Peyer's patch (tissue), 4 donors: ENCODE results near the gene NSG1. TPM values are rescaled to one million over a fixed set of nuclear protein-coding genes. Genes with fewer than 3 reads are reported as not detected.

Experiments used
- DNase-seq, 3 donors: peaks; one replicate each; pipeline ENCODE4 v3.0.0-alpha.2; 2017 to 2019
- H3K27ac ChIP-seq, 4 donors: fragments of 200-600 bp; sonication (generic); one replicate each; pipeline ENCODE4 v1.5.1; 2016 to 2019
- H3K27me3 ChIP-seq, 2 donors: fragments of 200-600 bp; sonication (generic); one replicate each; pipeline ENCODE4 v1.5.1; 2019
- H3K36me3 ChIP-seq, 3 donors: fragments of 200-600 bp; sonication (generic); one replicate each; pipeline ENCODE4 v1.5.1; 2016 to 2019
- H3K4me1 ChIP-seq, 4 donors: fragments of 200-600 bp; sonication (generic); one replicate each; pipeline ENCODE4 v1.5.1; 2016 to 2019
- H3K4me3 ChIP-seq, 4 donors: fragments of 200-600 bp; sonication (generic); 1 replicate in 3 of 4; 2 replicates in 1 of 4; pipeline ENCODE4 v1.5.1; 2016 to 2019; ENCODE audit warnings: mild to moderate bottlenecking in 1 of 4
- H3K9me3 ChIP-seq, 4 donors: fragments of 200-600 bp; sonication (generic); one replicate each; pipeline ENCODE4 v1.5.1; 2016 to 2019; ENCODE audit warnings: mild to moderate bottlenecking in 1 of 4
- POLR2A ChIP-seq, 2 donors: fragments of 450-650 bp; IDR thresholded peaks; one replicate each; pipeline ENCODE4 v1.5.1; 2017; ENCODE audit warnings: antibody characterized with exemption in 2 of 2, mild to moderate bottlenecking in 2 of 2, moderate library complexity in 2 of 2
- total RNA-seq, 4 donors: library from RNA; depleted of rRNA; stranded (reverse); fragments of >200 nt; gene quantifications; one replicate each; pipeline ENCODE4 v1.1.0, GENCODE V29; 2016
- TF ChIP-seq, protein P1 (sequence below), 6 experiments: fragments of 450-650 bp in 4 of 6; fragments of 200-600 bp in 2 of 6; sonication (generic) in 1 of 6; IDR thresholded peaks; one replicate each; pipeline ENCODE4 v1.5.1; 2017 to 2019; ENCODE audit warnings: antibody characterized with exemption in 6 of 6, mild to moderate bottlenecking in 3 of 6, moderate library complexity in 1 of 6

NSG1 gene
- total RNA-seq, 4 donors from 2014 or later: 2.0 to 13.2 (median 3.7) TPM

- DNase-seq: no peak
- no peak overlapping the region for H3K4me3 ChIP-seq
- no peaks in the 10 kb centered on the region for H3K36me3 ChIP-seq
- H3K9me3 ChIP-seq: no peaks in the 10 kb centered on the region
- H3K4me1 ChIP-seq: no peaks in the 10 kb centered on the region
- TF ChIP-seq, protein P1, sequence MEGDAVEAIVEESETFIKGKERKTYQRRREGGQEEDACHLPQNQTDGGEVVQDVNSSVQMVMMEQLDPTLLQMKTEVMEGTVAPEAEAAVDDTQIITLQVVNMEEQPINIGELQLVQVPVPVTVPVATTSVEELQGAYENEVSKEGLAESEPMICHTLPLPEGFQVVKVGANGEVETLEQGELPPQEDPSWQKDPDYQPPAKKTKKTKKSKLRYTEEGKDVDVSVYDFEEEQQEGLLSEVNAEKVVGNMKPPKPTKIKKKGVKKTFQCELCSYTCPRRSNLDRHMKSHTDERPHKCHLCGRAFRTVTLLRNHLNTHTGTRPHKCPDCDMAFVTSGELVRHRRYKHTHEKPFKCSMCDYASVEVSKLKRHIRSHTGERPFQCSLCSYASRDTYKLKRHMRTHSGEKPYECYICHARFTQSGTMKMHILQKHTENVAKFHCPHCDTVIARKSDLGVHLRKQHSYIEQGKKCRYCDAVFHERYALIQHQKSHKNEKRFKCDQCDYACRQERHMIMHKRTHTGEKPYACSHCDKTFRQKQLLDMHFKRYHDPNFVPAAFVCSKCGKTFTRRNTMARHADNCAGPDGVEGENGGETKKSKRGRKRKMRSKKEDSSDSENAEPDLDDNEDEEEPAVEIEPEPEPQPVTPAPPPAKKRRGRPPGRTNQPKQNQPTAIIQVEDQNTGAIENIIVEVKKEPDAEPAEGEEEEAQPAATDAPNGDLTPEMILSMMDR (IDR thresholded peaks at IDR 0.05): no peak
- TF ChIP-seq POLR2A (IDR thresholded peaks at IDR 0.05): no peak
- no peaks in the 10 kb centered on the region for H3K27me3 ChIP-seq
- H3K27ac ChIP-seq: no peak overlapping the region
Measured at GRCh38 chr4:4405358-4405962, 18.6 kb downstream of the NSG1 start.

DNA sequence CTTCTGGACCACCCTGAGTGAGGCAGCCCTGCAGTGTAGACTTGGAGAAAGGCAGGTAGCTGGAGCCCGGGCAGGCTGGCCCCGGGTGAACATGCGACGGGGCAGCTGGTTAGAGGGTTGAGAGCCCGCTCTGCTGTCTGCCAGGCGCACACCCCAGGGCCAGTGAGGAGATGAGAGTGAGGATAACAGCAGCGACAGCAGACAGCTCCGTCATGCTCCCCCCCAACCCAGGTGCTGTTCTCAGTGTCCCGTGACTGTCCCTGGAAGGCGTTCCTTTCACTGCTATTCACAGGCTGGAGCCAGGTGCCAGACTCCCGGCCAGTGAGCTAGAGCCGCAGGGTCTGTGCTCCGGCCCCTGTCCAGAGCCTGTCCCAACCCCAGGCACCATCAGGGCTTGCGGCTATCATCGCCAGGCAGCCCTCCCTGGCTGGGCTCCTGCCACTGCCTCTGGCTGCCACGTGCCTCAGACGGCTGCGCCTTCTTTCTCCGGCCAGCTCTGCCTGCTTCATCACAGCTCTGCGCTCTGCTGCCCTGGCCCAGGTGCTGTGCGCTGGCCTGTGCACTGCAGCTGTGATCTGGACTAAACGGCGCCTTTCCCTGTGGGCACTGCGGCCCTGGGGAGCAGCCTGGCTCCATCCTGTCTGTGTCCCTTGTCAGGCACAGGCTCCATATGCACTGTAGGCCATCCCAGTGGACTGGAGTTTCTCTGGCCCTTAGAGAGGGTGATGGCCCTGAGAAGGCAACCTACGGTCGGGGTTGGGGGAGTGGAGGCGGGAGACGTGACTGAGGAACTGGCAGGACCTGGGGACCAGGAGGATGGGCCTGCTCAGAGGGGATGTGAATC, 19.8 kb downstream of the NSG1 start:
- no peak overlapping the region for H3K4me3 ChIP-seq
- no peaks in the 10 kb centered on the region for H3K9me3 ChIP-seq
- no peaks in the 10 kb centered on the region for H3K4me1 ChIP-seq
- no peak for DNase-seq
- H3K36me3 ChIP-seq: no peaks in the 10 kb centered on the region
- no peak overlapping the region for H3K27ac ChIP-seq
- no peak for TF ChIP-seq POLR2A (IDR thresholded peaks at IDR 0.05)
- TF ChIP-seq, protein P1 (IDR thresholded peaks at IDR 0.05): no peak
- H3K27me3 ChIP-seq: no peaks in the 10 kb centered on the region

DNA sequence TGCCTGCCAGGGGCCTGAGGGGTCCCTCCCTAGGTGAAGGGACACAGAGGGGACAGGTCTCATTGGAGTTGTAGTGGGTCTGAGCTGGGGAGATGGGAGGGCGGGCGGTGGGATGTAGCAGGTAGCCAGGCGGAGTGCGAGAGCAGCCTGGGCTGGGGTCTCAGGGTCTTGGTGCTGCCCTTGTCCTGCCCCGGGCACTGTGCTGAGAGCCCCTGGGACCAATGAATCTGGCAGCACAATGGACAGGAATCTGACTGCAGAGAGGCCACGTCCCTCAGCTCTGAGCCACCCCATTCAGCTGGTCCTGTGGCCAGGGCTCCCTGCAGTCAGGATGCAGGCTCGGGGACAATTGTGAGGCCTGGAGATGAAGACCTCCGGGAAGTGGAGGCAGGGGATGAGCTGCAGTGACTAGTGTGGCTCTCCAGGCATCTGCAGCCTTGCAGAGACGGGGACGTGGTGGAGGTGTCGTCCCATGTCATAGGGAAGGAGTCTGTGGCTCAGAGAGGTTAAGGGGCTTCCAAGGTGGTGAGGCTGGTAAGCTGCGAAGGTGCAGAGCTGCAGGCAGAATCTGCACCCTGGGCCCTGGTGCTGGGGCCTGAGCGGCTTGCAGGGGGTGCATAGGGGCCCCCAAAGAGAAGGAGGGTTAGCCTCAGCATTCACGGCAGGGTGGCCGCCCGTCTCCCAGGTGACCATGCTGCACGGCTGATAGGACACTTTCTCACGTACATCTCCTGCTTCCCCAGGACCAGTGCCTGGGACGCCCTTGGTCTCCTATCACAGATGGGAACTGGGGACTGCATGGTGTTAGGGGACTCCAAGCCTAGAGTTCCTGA, 20.6 kb downstream of the NSG1 start:
- no peaks in the 10 kb centered on the region for H3K36me3 ChIP-seq
- H3K27me3 ChIP-seq: no peaks in the 10 kb centered on the region
- no peak overlapping the region for H3K4me3 ChIP-seq
- H3K4me1 ChIP-seq: no peaks in the 10 kb centered on the region
- TF ChIP-seq, protein P1 (IDR thresholded peaks at IDR 0.05): no peak
- TF ChIP-seq POLR2A (IDR thresholded peaks at IDR 0.05): no peak
- H3K27ac ChIP-seq: no peak overlapping the region
- DNase-seq: no peak
- no peaks in the 10 kb centered on the region for H3K9me3 ChIP-seq

- no peaks in the 10 kb centered on the region for H3K27me3 ChIP-seq
- H3K9me3 ChIP-seq: no peaks in the 10 kb centered on the region
- DNase-seq: no peak
- H3K36me3 ChIP-seq: no peaks in the 10 kb centered on the region
- no peak overlapping the region for H3K27ac ChIP-seq
- no peaks in the 10 kb centered on the region for H3K4me1 ChIP-seq
- no peak overlapping the region for H3K4me3 ChIP-seq
- TF ChIP-seq POLR2A (IDR thresholded peaks at IDR 0.05): no peak
- TF ChIP-seq, protein P1 (IDR thresholded peaks at IDR 0.05): no peak
Measured at GRCh38 chr4:4408132-4408523, 21.2 kb downstream of the NSG1 start.

GRCh38 chr4:4408576-4409335, 21.9 kb downstream of the NSG1 start:
- H3K9me3 ChIP-seq: no peaks in the 10 kb centered on the region
- H3K36me3 ChIP-seq: no peaks in the 10 kb centered on the region
- no peak overlapping the region for H3K4me3 ChIP-seq
- no peaks in the 10 kb centered on the region for H3K27me3 ChIP-seq
- DNase-seq: no peak
- no peak for TF ChIP-seq POLR2A (IDR thresholded peaks at IDR 0.05)
- TF ChIP-seq, protein P1 (IDR thresholded peaks at IDR 0.05): no peak
- no peak overlapping the region for H3K27ac ChIP-seq
- H3K4me1 ChIP-seq: no peaks in the 10 kb centered on the region
